HT1080 (cell line): ENCODE measurements around the gene TNS4. TPM values are rescaled to one million over a fixed set of nuclear protein-coding genes. Genes with fewer than 3 reads are reported as not detected.
A peak's percentile ranks its signal among the peaks of the same experiment; 100 is the strongest.

Experiments
- DNase-seq: peaks from one replicate; pipeline ENCODE4 v3.0.0-alpha.2; 2015; ENCODE audit warnings: low read depth
- total RNA-seq: library from RNA; depleted of rRNA; stranded (reverse); fragments of >200 nt; shearing (Covaris generic); gene quantifications from 2 replicates; pipeline ENCODE4 v1.2.3, GENCODE V29; 2014; rRNA removed

Gene TNS4
- total RNA-seq, 1 experiment from 2014 or later, result 0.95 TPM

DNA sequence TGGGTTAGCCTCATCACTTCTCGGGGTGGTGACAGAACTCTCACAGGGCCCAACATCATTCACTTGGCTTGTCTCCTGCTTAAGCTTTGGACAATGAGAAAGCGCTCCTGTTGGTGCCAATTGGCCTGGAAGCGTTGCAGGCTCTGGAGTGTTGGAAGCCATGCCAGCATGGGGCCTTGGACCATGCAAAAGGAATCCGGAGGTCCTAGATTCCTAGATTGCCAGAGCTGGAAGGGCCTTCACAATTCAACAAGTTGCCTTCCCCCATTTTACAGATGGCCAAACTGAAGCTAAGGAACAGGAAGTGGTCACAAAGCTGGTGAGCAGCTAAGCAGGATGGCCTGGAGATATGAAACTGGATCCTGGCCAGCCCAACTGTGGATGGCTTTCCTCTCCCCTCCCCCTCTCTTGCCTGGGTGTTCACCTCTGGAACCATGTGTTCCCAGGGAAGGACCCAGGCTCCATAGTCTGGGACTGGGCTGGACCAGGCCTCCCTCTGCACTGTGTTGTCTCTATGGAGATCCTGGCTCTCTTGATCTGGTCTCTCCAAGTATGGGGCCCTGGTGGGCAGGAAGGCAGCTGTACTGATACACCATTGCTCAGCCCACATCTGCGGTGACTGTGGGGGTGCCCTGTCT is 64.2 kb downstream of the TNS4 start:
- DNase-seq, result peak; percentile 56

- DNase-seq, result no peak
Measured at GRCh38 chr17:40436636-40437035, 64.8 kb downstream of the TNS4 start.

- DNase-seq, result no peak
Measured at GRCh38 chr17:40433551-40434415, 67.6 kb downstream of the TNS4 start.

- DNase-seq, result no peak
Measured at GRCh38 chr17:40432864-40433528, 68.4 kb downstream of the TNS4 start.

DNA sequence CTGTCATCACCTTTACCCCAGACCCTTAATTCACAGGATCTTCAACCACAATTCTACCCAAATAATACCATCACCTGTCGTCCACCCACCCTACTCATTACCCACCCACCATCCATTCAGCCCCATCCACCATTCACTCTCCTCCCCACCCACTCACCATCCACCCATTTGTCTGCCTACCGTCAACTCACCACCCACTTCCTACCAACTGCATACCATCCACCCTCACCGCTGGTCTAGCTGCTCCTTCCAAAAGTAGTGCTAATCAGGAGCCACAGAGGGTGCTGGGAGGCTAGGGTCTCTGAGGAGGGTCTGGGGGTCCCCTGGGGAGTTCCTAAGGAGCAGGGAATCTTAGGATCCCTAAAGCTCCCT is 70.2 kb downstream of the TNS4 start:
- DNase-seq, result no peak

DNA sequence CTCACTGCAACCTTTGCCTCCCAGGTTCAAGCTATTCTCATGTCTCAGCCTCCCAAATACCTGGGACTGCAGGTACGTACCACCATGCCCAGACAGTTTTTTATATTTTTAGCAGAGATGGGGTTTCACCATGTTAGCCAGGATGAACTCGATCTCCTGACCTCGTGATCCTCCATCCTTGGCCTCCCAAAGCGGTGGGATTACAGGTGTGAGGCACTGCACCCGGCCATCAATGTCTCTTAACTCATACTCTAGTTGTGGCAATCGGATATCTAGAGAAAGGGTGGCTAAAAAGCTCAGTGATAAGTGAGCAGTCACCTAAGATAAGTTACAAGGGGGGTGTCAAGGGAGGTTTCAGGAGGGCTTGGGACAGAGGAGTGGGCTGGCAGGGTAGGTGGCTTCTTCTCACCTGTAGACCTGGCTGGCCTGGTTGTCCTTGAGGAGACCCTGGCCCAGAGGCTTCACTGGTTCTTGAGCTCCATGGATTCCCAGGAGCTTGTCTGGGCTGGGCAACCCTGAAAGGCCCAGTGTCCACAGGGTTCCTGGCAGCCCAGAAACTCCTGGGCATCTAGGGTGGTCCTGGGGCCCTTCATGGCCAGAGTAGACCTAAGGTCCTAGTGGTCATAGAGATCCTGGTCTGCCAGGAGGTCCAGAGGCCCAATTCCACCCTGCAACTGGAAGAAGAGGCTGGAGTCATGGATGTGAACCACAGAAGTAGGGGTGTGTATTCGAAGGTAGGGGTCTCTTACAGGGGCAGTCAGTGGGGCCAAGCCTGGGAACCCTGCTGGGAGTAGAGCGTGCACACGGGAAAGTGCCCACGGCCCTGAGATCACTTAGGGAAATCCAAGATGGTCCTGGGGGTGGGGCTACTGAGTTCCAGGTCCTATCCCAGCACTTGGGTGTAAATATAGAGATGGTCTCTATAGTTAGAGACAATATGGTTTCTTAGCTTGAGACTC is 70.9 kb downstream of the TNS4 start:
- DNase-seq, result no peak

DNA sequence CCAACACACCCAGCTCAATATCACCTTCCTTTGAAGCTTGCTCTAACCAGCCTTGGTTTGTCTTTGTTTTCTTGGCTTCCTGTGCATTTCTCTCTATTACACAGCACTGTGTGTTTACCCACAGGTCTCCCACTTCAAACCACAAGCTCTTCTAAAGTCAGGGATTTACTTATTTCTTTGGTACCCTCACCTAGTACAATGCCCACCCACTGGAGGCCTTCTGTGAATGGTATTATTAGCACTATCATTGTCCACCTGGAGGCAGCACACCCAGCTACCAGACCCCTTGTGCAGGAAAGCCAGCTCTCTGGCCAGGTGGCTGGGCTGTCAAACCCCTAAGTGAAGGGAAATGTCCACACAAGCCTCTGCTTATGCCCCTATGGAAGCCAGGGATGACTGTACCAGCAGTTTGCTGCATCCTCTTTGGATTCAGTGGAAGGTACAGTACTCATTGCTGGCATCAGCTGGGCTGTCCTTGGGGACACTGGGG is 74.4 kb downstream of the TNS4 start:
- DNase-seq, result no peak

Other genes with a start within 250 kb of the TNS4 start
- 57.6 and 64.7 TPM in 2 replicates for gene CDC6, start 213.7 kb downstream of the TNS4 start, total RNA-seq
- 24.1 and 34.4 TPM in 2 replicates for gene RARA, start 192.4 kb downstream of the TNS4 start, total RNA-seq
- gene GJD3, start 136.9 kb downstream of the TNS4 start, total RNA-seq, result not detected in 2 replicates
- gene TOP2A, start 83.7 kb downstream of the TNS4 start, total RNA-seq, result 154 and 155 TPM in 2 replicates
- 0.07 and 0.14 TPM in 2 replicates for gene IGFBP4, start 58.2 kb downstream of the TNS4 start, total RNA-seq
- 0.07 and 0.21 TPM in 2 replicates for gene CCR7, start 63.8 kb upstream of the TNS4 start, total RNA-seq
- gene SMARCE1, start 146.2 kb upstream of the TNS4 start, total RNA-seq, result 62.0 and 83.4 TPM in 2 replicates
- gene KRT222, start 163.6 kb upstream of the TNS4 start, total RNA-seq, result not detected in 2 replicates
- not detected in 2 replicates for gene KRT24, start 202.1 kb upstream of the TNS4 start, total RNA-seq